Upper lobe of right lung (tissue), 1 donor: ENCODE results near the gene H2BW1. TPM values are rescaled to one million over a fixed set of nuclear protein-coding genes. Genes with fewer than 3 reads are reported as not detected.
A peak's percentile ranks its signal among the peaks of the same experiment; 100 is the strongest.
"Not testable (repeated sequence)": the region's sequence is repeated elsewhere in the genome, so short reads cannot be mapped to it uniquely, and the experiment has no call there.

Source experiments
- ATAC-seq: fragments of 200-7000 bp; cut with Tn5 transposase; one replicate; pipeline ENCODE4 v1.9.1; 2020; ENCODE audit warnings: mild to moderate bottlenecking, moderate library complexity
- DNase-seq: peaks from one replicate; pipeline ENCODE4 v3.0.0-alpha.2; 2020
- H3K27ac ChIP-seq: fragments of 200-600 bp; one replicate; pipeline ENCODE4 v1.8.0; 2022
- H3K27me3 ChIP-seq: fragments of 200-600 bp; one replicate; pipeline ENCODE4 v1.8.0; 2022; ENCODE audit warnings: mild to moderate bottlenecking
- H3K36me3 ChIP-seq: fragments of 200-600 bp; one replicate; pipeline ENCODE4 v1.8.0; 2022
- H3K4me1 ChIP-seq: fragments of 200-600 bp; one replicate; pipeline ENCODE4 v1.8.0; 2022
- H3K4me3 ChIP-seq: fragments of 200-600 bp; one replicate; pipeline ENCODE4 v1.8.0; 2022; ENCODE audit warnings: mild to moderate bottlenecking
- H3K9me3 ChIP-seq: fragments of 200-600 bp; one replicate; pipeline ENCODE4 v1.8.0; 2022
- intact Hi-C: fragments of 100-400 bp; cut with DNase I; formaldehyde crosslinking; loops from one replicate; pipeline ENCODE4 v1.11.0; 2022
- total RNA-seq: library from RNA; stranded (reverse); fragmentation: NEBNext Ultra II Directional; extraction: Animal tissue kit (Norgen Biotek cat#: 25700); gene quantifications from one replicate; pipeline ENCODE4 v1.2.1, GENCODE V29; 2021
- TF ChIP-seq, protein P1 (sequence below): fragments of 200-600 bp; IDR thresholded peaks from one replicate; pipeline ENCODE4 v1.8.0; 2022; ENCODE audit warnings: antibody characterized with exemption
- donor health status: DM: no; HTN: yes; CAD: no; lungs with severe emphysema.

H2BW1 gene
- total RNA-seq, 1 donor from 2014 or later: not detected

DNA sequence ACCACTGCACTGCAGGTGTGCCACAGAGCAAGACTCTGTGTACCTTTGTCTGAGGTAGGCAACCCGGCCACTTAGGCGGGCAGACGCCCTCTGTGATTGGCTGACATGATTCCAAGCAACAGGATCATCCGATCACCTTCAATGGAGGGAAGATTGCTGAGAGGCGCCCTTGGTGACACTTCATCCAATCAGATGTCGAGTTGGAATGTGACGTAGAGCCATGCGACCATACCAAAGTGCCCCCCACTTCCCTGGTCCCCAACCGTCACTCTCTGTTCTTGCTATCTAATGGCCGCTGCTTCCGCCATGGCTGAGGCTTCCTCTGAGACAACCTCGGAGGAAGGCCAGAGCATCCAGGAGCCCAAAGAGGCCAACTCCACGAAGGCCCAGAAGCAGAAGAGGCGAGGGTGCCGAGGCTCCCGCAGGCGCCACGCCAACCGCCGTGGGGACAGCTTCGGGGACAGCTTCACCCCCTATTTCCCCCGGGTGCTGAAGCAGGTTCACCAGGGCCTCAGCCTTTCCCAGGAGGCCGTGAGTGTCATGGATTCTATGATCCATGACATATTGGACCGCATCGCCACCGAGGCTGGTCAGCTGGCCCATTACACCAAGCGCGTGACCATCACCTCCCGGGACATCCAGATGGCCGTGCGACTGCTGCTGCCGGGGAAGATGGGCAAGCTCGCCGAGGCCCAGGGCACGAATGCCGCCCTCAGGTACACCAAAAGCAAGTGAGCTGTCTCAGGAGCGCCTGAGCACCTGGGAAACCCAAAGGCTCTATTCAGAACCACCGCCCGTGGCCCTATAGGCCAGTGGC is 26.4 kb upstream of the H2BW1 start, which contains the start of gene H2BW2:
TSS of gene H2BW2 (plus strand) at position 268 of the 817 bp plus-strand sequence. CDS start at position 307, 39 bp downstream.
- DNase-seq: no peak

DNA sequence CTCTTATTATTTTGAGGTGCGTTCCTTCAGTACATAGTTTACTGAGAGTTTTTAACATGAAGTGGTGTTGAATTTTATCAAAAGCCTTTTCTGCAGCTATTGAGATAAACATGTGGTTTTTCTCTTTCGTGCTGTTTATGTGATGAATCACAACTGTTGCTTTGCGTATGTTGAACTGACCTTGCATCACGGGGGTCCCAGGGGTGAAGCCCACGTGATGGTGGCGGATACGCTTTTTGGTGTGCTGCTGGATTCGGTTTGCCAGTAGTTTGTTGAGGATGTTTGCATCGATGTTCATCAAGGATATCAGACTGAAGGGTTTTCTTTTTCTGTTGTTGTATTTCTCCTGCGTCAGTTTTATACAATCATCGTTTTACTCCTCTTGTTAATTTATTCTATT is 4.6 kb upstream of the H2BW1 start:
- intact Hi-C loops: no loop called here
- TF ChIP-seq, protein P1, sequence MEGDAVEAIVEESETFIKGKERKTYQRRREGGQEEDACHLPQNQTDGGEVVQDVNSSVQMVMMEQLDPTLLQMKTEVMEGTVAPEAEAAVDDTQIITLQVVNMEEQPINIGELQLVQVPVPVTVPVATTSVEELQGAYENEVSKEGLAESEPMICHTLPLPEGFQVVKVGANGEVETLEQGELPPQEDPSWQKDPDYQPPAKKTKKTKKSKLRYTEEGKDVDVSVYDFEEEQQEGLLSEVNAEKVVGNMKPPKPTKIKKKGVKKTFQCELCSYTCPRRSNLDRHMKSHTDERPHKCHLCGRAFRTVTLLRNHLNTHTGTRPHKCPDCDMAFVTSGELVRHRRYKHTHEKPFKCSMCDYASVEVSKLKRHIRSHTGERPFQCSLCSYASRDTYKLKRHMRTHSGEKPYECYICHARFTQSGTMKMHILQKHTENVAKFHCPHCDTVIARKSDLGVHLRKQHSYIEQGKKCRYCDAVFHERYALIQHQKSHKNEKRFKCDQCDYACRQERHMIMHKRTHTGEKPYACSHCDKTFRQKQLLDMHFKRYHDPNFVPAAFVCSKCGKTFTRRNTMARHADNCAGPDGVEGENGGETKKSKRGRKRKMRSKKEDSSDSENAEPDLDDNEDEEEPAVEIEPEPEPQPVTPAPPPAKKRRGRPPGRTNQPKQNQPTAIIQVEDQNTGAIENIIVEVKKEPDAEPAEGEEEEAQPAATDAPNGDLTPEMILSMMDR: no peak
- no peaks in the 10 kb centered on the region for H3K9me3 ChIP-seq
- DNase-seq: no peak
- ATAC-seq: no peak
- H3K27ac ChIP-seq: no peak overlapping the region
- H3K27me3 ChIP-seq: no peaks in the 10 kb centered on the region
- no peaks in the 10 kb centered on the region for H3K36me3 ChIP-seq
- no peak overlapping the region for H3K4me3 ChIP-seq
- H3K4me1 ChIP-seq: no peaks in the 10 kb centered on the region

More for the DNA sequence above, 26.4 kb upstream of the H2BW1 start, which contains the start of gene H2BW2:
- no peaks in the 10 kb centered on the region for H3K9me3 ChIP-seq
- H3K4me3 ChIP-seq: no peak within 1 kb of the TSS
- TF ChIP-seq, protein P1: no peak
- no peaks in the 10 kb centered on the region for H3K27me3 ChIP-seq
- no peaks in the 10 kb centered on the region for H3K36me3 ChIP-seq
- ATAC-seq: no peak
- H3K4me1 ChIP-seq: no peaks in the 10 kb centered on the region
- intact Hi-C loops: no loop called here
- H3K27ac ChIP-seq: no peak within 1 kb of the TSS

DNA sequence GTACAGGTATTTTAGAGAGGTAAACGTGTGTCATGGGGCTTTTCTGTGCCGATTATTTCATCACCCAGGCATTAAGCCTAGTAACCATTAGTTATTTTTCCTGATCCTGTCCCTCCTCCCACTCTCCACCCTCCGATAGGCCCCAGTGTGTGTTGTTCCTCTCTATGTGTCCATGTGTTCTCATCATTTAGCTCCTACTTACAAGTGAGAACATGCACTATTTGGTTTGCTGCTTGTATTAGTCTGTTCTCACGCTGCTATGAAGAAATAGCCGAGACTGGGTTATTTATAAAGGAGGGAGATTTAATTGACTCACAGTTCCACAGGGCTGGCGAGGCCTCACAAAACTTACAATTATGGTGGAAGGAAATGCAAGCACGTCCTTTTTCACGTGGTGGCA is 2.1 kb upstream of the H2BW1 start:
- intact Hi-C loops, ATAC-seq, H3K36me3 ChIP-seq, H3K27ac ChIP-seq, H3K4me3 ChIP-seq, H3K9me3 ChIP-seq, DNase-seq, H3K27me3 ChIP-seq, H3K4me1 ChIP-seq: not testable (repeated sequence)

DNA sequence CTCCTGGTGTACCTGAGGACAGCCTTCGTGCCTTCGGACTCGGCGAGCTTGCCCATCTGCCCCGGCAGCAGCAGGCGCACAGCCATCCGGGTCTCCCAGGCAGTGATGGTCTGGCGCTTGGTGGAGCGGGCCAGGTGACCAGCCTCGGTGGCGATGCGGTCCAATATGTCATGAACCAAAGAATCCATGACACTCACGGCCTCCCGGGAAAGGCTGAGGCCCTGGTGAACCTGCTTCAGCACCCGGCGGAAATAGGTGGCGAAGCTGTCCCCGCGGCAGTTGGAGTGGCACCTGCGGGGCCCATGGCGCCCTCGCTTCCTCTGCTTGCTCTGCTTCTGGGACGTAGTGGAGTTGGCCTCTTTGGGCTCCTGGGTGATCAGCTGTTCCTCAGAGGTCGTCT is 350 bp downstream of the H2BW1 start:
- intact Hi-C loops: no loop called here
- ATAC-seq: no peak

GRCh38 chrX:104008831-104009230 is 4.7 kb downstream of the H2BW1 start:
- ATAC-seq (no peak), DNase-seq (no peak)
- intact Hi-C loops: no loop called here
- H3K27ac ChIP-seq: no peak overlapping the region
- H3K4me1 ChIP-seq: no peaks in the 10 kb centered on the region
- TF ChIP-seq, protein P1: no peak
- no peaks in the 10 kb centered on the region for H3K36me3 ChIP-seq
- no peak overlapping the region for H3K4me3 ChIP-seq
- no peaks in the 10 kb centered on the region for H3K9me3 ChIP-seq
- no peaks in the 10 kb centered on the region for H3K27me3 ChIP-seq

More for the DNA sequence above, 350 bp downstream of the H2BW1 start:
- Histone ChIP-seq H3K4me1 (no peaks in the 10 kb centered on the region), H3K9me3 (no peaks in the 10 kb centered on the region), H3K27ac (no peak overlapping the region), H3K4me3 (no peak overlapping the region), H3K36me3 (no peaks in the 10 kb centered on the region), H3K27me3 (no peaks in the 10 kb centered on the region)
- no peak for DNase-seq
- TF ChIP-seq, protein P1: no peak

DNA sequence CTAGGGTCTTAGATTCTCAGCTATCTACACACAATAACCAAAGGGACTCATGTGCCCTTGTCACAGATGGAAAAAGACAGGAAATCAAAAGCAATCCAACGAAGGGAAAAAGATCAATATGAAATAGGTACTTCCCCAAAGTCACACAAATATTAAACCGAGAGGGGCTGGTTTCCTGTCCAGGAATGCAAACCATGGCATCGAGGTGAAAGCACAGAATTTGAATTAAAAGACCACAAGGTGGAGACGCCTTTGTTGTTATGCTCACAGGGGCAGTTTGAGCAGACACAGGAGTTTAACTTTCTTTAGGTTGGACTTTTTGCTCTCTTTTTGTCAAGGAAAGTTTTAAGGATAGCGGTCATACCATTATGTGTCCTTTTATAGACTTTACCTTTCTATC is 14.3 kb downstream of the H2BW1 start:
- Histone ChIP-seq H3K4me1 (no peaks in the 10 kb centered on the region), H3K27ac (no peak overlapping the region), H3K4me3 (no peak overlapping the region), H3K36me3 (no peaks in the 10 kb centered on the region), H3K27me3 (no peaks in the 10 kb centered on the region), H3K9me3 (no peaks in the 10 kb centered on the region)
- intact Hi-C loops: no loop called here
- TF ChIP-seq, protein P1: no peak
- DNase-seq: no peak
- ATAC-seq: no peak

DNA sequence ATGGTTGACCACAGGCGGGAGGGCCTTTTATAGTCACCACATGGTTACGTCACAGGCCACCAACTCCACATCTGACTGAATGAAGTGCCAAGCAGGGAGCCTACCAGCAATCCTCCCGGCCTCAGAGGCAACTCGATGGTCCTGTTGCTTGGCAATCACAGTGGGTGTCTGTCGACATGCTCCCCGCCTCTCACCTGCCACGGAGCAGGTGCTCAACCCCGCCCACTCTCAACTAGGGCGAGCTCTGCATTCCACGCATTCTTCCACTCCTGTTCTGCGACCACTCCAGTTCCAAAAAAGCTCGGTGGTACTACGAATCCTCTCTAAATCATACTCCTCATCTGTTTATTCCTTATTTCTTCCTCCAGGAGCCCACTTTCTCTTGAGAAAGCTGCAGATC is 30.0 kb downstream of the H2BW1 start:
- H3K27ac ChIP-seq, H3K4me3 ChIP-seq, H3K9me3 ChIP-seq, H3K36me3 ChIP-seq, DNase-seq, H3K27me3 ChIP-seq, intact Hi-C loops, H3K4me1 ChIP-seq: not testable (repeated sequence)
- peak; percentile 57 for ATAC-seq

DNA sequence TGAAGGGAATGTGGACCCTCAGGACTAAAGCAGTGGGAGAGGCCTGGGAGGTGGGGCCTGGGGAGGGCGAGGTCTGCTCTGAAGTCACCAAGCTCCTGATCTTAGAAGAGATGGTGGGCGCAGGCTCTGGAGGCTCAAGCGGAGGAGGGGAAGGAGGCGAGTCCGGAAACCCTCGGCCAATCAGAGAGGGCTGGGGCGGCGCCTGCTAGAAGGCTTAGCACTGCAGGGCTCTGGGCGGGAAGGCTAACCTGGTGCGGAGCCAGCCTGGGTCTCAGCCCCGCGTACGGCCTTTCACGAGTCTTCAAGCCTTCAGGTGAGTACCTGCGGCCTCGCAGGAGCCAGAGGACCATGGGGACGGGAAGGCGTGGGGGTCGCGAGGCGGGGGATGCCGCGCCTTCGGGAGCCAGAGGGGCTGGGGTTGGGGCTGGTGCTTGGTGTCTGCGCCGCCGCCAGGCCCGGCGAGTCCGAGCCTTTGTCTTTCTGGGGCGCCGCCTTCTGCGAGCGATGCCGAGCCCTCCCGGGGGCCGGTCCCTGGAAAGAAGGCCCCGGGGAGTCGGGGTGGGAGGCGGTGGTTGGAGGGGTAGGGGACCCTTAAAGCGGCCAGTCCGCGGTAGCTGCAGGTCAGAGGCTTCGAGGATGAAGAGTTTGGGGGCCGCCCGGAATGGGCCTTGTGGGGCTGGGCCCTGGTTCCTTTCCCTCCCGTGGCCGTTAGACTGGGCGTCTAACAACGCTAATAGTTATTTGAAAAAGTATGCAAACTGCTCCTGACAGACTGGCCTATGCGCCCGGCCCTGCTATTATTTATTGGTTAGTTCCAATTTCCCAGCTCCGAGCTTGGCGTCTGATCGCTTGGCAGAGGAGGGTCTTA is 50.9 kb downstream of the H2BW1 start, which contains the start of gene TMSB15B:
TSS of gene TMSB15B (plus strand) at position 217 of the 868 bp plus-strand sequence.
- H3K4me3 ChIP-seq, H3K27ac ChIP-seq, H3K9me3 ChIP-seq, DNase-seq, intact Hi-C loops, H3K27me3 ChIP-seq, H3K4me1 ChIP-seq, H3K36me3 ChIP-seq: not testable (repeated sequence)
- ATAC-seq: peak; percentile 92
